Activated CD4-positive, CD25-positive, alpha-beta regulatory T cell treated with anti-CD3 and anti-CD28 coated beads, Interleukin-2, amount 50 U/mL, for 16 hours (primary cell): ENCODE data around the gene ADAMTS5.

ENCODE experiments used
- DNase-seq: peaks from one replicate; pipeline ENCODE4 v3.0.0-alpha.2; 2020; ENCODE audit warnings: low read depth, low spot score

ADAMTS5 gene

DNA sequence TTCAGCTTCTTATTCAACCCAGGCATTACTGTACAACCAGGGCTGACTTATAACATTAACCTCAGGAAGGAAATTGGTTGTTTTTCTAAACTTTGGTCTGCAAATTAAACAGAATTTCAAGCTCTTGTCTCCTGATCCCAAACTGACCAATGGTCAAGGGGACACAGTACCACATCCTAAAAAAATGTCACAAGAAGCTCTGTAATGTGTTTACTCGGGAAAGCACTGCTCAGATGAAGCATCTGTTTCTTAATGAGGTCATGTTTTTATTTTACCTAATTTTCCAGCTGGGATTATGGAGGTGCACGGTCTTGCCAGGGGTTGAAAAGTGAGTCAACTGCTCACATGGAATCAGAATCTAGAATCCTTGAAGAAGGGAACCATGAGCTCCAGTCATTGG lies 18.7 kb downstream of the ADAMTS5 start:
- DNase-seq, result no peak

DNA sequence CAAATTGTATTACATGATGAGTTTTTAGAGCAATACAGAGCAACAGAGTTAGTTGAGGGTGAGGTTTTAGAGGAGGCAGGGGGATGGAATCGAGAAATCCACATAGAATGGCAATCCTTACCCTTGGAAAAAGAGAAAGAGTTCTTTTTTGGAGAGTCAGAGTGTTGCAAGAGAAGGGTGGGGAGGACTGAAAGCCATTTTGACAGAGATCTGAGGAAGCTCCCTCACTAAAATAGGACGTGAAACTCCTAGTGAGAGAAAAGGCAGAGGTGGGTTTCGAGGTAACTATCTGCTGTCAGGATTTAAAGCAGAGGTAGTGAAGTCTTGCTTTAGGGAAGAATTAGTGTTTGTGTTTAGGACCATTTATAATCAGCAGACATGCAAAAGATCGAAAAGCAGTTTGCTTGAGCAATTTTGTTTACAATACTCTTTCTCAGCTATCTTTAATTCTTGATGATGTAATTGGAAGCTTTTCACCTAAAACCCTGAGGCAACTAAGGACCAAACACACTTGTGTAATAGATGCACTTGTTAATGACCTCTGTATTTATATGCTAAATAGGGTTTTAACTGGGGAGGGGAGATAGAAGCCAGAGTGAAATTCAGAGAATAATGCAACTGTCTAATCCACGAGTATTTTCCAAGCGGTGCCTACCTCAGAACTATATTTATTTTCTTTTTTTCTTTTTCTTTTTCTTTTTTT lies 20.0 kb downstream of the ADAMTS5 start:
- DNase-seq, result no peak

DNA sequence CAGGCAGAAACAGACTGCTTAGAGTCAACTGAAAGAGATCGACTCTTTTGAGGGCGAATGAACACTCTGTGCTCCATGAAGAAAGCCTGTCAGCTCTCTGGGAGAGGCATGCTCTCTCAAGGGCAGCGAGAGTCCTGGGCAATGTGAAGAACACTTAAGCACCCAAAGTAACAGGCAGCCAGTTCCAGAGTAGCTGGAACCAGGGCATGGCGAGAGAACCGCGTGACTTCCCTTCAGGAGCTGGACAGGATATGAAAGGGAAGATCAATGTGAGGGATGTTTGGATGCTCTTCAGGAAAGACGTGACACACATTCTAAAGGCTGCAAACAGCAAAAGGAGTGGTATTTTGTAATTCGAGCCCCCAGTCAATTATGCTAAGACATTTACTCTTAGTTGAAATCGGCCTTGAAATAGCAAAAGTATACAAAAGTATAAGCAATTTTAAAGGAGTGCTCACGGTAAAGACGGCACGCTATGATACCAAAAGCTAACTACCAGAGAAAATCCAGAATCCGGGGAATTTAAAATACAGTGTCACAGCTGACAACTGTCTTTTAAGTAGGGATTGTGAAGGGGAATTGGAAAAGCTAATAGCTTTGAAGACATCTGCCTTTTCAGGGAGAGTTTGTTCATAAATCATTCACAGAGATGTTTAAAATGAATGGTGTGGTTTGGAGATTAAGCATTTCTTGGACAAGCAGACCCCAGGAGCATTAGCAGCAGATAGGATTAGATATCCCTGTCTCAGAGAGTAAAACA lies 20.8 kb downstream of the ADAMTS5 start:
- no peak for DNase-seq

DNA sequence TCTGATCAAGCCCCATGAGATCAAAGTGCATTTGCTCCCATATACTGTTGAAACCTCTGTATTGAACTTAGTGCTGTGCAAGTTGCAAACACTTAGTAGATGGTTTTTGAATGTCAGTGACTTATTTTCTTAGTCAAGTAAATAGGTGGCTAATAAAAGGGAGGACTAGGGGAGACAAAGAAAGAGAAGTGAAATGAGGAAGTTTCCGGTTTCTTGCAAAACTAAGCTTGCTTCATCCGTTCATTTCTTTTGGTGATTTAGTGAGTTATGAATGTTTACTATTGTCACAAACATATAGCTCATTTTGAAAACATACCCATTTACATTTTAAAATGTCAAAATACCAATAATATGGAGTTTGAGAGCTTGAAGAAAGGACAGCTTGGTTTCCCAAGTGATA lies 23.0 kb downstream of the ADAMTS5 start:
- DNase-seq, result no peak

DNA sequence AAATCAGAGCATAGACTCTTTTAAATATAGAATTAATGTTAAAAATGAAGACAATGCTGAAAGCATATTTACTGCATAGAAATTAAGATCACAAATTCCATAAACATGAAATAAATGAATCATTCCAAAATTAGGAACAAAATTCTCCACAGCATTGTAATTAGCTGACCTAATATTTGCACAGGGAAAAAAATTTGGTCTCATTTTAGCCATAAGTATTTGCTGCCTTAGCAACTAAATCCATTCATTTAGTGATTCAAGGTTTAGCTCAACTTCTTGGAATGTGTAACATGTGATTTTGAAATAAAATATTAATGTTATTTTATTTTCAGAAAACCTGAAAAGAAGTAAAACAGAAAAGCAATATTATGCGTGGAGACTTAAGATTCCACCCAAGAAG lies 25.5 kb downstream of the ADAMTS5 start:
- DNase-seq, result no peak

DNA sequence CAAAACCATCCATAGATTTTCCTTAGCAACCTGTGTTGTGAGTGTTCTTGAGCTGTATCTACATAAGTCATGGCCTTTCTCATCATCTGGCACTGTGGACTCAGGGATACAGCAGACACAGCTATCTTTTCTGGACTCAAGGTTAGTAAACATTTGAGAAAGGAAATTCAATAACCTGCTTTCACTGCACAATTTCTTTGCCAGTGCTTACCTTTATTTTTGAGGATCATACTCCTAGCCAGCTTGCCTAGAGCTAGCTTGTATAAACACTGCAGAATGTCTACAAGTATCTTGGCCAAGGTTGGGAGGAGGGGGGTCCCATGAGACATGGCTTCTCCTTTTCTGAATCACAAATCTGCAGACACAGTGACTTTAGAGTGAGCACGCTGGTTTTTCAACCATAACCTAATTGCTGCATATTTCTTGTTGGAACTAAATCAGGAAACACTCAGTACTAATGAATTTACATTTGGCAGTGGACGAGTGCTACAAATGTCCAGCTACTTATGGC lies 27.2 kb downstream of the ADAMTS5 start:
- no peak for DNase-seq

DNA sequence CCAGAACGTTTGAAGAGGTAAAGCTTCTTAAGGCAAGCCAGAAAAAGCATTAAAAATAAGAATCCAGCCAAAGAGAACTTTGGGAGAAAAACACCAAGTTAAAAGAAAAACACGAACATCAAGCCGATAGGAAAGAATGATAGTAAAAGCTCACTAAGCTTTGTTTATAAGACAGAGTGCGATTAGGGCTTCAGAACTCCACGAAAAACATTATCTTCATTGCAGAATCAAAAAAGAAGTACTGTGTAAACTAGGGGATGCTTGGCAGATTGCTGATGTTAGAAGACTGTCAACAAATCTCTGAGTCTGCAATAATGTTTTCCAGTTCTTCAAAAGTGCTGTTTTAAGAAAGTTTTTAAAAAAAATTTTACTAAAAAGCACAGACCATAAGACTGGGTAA lies 30.2 kb downstream of the ADAMTS5 start:
- DNase-seq, result no peak

DNA sequence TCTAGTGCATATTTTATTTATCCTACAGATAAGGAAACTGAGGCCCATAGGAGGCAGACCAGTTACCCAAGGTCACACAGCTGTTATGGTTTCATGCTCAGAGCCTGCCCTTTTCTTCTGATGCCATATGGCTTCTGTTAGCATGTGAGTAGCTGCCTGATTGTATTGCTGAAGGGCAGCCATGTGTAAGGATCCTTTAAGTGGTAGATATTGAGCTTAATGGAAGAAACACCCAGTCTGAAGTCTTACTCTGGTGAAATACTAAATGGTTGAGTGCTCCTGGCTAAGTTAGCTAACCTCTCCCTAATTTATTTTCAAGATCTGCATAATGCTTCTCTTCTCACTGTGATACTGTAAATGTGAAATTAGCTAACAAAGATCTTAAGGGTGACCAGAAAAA lies 30.9 kb downstream of the ADAMTS5 start:
- no peak for DNase-seq

DNA sequence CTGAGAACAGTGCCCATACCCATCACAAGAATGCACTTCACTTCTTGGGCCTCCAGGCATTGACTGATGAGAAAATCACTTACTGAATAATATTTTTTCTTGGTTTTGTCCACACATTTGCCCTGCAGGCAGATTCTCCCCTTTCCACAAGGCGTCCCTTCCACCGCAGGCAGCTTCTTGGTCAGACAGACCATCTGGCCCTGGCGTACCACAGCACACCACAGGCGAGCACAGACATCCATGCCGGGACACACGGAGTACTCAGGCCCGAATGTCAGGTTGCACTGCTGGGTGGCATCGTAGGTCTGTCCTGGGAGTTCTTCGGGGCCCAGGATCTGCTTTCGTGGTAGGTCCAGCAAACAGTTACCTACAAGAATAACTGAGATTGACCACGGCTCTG lies 32.5 kb downstream of the ADAMTS5 start:
- DNase-seq, result no peak

DNA sequence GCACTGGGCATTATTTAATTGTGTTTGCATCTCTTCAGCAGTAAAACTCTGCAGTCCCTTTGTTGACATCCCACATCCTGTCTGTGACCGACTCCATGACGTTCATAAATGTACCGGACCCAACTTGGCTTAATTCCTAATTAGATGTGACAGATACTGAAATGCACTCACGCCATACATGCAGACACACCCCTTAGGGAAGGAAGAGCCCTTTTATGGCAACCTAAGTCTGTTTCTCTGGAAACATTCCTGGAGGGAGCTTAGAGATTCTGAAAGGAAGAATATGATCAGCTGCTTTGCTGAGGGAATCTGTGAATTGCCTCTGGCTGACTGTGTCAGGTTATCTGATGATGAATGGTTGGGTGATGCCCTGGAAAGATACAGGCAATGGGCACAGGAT lies 33.4 kb downstream of the ADAMTS5 start:
- DNase-seq, result no peak

DNA sequence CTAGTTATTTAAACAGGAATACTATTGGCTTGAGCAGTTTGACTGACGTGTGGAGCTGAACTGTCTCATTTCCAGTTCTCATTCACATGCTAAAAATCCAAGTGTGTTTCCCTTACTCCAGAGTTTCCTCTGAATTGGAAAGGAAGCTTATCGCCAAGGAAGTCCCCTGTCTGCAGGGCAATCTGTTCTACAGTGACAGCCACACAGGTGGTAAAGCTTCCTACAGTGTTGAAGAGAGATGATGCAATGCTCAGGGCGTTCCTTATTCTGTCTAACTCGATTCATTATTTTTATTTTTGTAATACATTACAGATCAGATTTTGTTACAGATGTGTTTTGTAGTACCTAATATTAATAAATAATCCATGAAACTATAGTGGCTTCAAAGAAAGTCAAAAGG lies 41.3 kb downstream of the ADAMTS5 start:
- no peak for DNase-seq

DNA sequence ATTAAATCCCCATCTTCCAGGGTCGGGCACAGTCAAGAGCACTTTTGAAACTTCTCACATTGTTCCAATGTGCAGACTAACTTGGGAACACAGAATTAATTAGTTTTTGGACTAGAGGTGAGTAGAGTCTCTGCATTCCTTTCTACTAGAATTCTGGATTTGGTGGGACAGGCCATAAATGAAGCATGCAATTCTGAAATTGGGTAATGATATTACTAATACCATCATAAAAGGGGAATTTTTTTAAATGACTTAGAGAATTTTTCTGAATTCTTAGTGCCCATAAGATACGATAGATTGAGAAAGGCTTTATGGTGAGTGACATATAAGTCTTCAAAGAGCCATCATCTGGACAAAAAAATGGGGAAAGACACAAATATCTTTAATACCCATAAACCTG lies 41.8 kb downstream of the ADAMTS5 start:
- DNase-seq, result no peak

DNA sequence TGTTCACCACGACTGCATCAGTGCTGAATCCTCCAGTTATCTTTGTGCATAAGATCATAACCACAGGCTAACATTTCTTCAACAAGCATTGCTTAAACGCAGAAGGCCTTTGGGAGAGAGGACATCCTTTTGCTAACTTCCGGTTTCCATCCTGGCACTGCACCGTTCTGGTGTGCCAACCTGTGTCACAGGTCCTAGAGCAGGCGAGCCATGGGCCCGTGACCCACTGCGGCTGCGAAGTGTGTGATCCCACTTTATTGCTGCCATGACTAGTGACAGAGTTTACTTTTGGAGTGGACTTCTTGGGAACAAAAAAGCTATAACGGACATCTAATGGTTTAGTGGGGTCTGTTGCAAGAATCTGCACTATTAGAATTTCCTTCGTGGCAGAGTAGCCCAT lies 42.9 kb downstream of the ADAMTS5 start:
- DNase-seq, result no peak

DNA sequence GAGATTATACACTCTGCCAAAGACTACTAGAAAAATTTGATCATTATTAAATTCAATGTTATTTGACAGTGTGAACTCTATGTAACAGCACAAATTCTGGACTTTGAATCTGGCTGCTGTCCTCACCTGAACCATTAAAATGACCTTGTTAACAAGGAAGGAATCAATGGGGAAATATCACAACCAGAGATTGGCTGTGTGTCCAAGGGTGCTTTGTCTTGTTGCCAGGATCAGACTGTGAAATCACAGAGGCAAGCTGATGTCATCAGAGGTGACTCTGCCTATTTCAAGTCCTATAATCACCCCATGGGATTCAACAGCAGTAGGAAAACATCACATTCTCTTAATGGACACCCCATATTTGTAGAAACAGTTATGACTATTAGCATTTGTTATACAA lies 46.8 kb downstream of the ADAMTS5 start:
- no peak for DNase-seq

DNA sequence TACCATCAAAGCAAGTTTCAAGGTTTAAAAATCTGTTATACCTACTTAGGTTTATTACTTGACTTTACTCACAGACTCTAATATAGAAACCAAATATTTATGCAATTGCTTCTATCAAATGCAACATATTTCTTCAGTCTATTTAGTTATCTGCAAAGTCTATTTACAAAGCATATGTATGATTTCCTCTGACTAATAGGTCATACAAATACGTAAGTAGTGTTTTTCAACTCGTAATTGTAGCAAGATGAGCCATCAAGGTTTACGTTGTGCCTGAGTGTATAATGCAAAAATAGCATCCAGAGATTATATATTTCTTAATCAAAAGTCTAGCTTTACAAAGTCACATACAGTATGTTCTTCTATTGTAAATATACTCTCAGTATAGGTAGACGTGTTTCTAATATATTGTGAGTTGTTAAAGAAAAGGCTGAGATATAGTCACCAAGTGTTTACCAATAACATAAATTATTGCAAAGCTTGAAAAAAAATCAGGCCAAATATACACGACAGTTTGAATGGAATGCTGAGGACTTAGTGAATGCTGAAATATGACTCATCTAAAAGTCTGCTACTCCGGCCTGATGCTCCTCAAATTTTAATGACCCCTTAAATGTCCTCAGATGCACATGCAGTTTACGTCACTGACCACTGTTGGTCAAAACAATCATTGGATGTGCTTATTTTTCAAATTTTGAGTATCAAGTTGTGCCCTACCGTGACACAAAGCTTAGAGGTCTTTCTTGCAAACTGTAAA lies 48.4 kb downstream of the ADAMTS5 start:
- DNase-seq, result no peak

DNA sequence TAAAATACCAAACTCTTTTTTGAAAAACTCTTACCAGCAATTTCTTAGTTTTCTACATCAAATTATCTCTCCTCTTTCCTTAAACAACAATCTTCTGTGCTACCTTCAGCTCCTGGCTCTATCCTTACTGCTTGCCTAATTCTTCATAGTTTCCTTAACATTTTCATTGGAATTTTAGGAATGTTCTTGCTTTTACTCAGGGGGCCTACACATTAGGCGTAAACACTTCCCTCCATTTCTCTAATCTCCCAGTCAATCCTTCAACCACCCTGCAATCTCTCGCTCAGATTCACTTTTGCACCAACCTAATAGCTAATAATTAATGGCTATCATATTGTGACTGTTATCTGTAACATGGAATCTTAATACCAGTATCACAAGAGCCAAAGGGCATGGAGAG lies 50.1 kb downstream of the ADAMTS5 start:
- no peak for DNase-seq

DNA sequence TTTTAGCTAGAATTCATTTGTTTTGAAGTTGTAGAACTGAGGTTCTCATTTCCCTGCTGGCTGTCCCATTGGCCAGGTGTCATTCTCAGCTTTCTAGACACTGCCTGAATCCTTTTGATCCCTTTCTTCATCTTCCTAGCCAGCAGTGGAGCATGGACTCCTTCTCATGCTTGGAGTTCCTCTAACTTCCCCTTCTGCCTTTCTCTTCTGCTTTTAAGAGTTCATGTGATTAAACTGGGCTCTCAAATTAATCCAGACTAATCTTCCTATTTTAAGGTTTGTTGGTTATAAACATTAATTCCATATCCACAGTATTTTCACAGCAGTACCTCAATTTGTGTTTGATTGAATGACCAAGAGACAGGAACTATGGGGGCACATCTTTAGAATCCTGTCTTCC lies 52.3 kb downstream of the ADAMTS5 start:
- no peak for DNase-seq

DNA sequence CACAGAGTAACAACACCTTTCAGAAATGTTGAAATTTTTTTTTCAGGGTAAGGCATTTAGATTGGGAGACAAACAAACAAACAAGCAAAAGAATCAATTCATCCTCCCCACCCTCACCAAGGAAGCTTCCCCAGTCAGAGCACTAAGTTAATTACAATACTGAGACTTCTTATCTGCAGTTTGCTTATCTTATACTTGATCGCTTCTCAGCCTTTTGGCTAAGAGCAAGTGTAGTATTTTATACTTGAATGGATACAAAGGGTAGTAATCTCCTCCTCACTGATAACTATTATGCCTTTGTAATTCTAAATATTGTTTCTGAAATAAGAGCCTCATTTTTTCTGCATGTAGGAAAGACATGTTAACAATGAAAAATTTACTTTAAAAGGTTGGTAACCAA lies 54.4 kb downstream of the ADAMTS5 start:
- no peak for DNase-seq

DNA sequence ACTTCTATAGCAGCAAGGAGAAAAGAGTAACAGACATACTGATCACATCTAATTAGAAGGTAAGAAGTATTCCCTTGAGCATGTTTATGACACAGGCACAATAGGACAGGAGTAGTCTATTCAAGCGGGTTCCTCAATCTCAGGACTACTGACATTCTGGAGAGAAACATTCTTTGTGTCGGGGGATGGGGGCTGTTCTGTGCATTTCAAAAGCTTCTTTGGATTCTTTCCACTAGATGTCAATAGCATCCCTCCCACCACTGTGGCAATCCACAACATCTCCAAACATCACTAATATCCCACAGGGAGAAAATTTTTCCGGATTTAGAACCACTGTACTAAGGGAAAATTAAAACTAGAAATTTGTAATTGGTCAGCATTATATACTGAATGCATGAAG lies 56.9 kb downstream of the ADAMTS5 start:
- no peak for DNase-seq

DNA sequence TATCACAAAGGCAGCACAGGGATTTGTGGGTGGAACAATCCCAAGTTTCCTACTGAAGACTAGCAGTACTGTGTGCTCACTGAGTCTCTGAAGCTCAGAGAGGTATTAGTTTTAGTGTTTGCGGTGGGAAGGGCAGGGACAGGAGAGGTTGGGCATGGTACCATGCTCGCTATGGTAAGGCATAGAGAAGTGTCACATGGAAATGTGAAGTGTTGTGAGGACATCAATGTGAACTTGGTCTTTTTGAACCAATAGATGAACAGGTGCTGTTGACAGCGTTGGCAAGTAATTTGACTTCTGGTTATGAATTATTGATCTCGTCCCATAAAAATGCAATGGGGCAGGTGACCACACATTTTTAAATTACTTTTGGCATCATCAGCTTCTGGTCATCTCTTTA lies 65.9 kb downstream of the ADAMTS5 start:
- no peak for DNase-seq

DNA sequence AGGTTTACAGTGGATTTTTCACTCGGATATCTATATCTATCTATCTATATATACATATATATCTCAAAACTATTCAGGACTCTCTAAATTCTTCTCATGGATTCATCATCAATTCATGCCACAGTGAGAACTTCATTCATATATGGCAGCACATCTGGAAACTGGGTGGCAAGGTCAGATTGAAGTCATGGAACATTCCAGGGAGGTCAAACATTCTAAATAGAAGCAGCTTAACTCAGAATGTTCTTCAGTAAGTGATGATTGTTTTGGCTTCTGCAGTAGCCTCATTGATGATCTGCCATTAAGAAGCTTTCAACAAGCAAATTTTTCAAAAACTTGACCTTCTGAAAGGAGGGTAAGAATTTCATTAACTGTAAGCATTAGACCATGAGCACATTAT lies 74.7 kb downstream of the ADAMTS5 start:
- DNase-seq, result no peak

DNA sequence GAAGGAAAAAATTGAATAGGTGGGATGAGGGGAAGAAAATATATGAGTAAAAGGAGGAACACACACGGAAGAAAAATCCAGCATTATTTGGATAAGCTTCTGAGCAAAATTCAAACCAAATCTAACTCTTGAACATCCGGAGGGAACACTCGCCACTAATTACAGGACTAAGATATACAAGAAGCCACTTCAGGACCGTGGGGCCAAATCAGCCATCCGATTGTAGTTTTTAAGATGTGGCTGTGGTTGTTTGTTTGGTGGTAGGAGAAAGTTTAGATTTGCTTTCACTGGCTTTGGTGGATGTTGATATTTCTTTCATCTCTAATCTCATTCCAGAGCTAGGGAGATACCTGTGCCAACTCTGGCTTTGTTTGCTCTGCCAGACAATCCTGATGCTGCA lies 78.0 kb downstream of the ADAMTS5 start:
- no peak for DNase-seq

DNA sequence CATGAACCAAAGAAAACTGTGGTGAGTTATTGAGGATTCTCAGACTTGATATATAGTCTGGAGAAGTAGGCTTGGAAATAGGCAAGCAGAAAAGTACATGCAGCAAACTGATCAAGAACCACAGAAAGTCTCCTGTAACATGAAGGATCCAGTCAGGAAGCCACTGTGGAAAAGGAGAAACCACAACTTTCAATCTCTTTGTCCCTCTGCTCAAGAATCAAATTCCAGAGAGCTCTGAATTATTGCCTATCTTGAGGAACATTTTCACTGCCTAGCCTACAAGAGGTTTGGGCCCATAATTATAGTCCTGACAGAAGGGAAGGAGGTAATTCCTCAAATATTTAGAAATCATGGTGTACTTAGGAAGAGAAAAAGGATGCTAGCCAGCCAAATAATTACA lies 78.6 kb downstream of the ADAMTS5 start:
- DNase-seq, result no peak
